Measurements from ENCODE around the gene TMCO6.

The TMCO6 gene

DNA sequence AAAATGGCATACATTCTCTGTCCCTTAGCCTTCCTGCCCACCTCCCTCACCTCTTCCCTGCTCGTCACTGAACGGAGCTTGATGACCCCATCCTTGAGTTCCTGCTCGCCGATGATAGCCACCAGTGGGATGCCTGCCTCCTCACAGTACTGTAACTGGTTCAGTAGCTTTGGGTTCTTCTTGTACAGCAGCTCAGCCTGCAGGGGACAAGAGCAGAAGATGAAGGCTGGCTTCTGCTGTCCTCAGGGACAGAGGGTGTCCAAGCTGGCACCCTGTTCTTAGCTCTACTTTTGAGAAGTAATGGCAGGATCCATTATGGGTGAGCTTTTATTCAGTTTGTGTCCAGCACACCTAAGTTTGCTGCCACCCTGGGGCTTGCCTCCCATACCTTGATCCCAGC, 35.4 kb downstream of the TMCO6 start:
- no peak overlapping the region for H3K4me3 ChIP-seq (ENCODE audit: low read depth, low read length)
- TF ChIP-seq, protein P1, sequence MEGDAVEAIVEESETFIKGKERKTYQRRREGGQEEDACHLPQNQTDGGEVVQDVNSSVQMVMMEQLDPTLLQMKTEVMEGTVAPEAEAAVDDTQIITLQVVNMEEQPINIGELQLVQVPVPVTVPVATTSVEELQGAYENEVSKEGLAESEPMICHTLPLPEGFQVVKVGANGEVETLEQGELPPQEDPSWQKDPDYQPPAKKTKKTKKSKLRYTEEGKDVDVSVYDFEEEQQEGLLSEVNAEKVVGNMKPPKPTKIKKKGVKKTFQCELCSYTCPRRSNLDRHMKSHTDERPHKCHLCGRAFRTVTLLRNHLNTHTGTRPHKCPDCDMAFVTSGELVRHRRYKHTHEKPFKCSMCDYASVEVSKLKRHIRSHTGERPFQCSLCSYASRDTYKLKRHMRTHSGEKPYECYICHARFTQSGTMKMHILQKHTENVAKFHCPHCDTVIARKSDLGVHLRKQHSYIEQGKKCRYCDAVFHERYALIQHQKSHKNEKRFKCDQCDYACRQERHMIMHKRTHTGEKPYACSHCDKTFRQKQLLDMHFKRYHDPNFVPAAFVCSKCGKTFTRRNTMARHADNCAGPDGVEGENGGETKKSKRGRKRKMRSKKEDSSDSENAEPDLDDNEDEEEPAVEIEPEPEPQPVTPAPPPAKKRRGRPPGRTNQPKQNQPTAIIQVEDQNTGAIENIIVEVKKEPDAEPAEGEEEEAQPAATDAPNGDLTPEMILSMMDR (IDR thresholded peaks at IDR 0.05; ENCODE audit: borderline replicate concordance, insufficient read depth, low read depth, low read length), result no peak

DNA sequence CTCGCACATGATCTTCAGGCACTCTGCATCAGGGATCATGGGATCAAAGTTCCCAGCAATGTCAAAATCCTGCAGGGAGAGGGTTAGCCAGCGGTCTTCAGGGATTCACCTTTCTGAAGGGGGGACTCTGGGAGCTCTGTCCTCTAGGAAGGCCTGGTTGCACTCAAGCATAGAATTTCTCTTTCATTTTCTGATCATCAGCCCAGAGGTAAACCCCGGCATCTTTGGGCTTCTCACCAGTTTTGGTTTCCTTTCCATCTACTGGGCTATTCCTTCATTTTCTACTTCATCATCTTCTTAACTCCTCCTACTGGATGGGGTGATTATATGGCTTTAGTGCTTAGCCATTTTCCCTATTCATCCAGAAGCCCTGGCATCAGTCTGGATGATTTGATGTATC, 38.7 kb downstream of the TMCO6 start:
- TF ChIP-seq, protein P1 (IDR thresholded peaks at IDR 0.05; ENCODE audit: borderline replicate concordance, insufficient read depth, low read depth, low read length), result no peak
- H3K4me3 ChIP-seq (ENCODE audit: low read depth, low read length), result no peak overlapping the region

DNA sequence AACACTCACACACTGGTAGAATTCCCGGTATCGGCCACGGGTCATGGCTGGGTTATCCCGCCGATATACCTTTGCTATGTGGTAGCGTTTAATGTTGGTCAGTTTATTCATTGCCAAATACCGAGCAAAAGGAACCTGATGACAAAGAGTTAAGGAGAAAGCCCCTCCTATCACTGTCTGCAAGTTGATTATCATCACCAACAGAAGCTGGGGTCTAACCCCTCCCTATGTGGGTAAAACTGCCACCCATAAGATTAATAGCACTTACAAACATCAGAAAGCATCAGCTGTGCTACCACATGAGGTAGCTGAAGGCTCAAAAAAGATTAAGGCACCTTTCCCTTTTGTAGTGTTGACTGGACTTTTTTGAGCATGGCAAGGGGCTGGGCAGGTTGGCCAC, 39.7 kb downstream of the TMCO6 start:
- TF ChIP-seq, protein P1 (IDR thresholded peaks at IDR 0.05; ENCODE audit: borderline replicate concordance, insufficient read depth, low read depth, low read length), result no peak
- no peak overlapping the region for H3K4me3 ChIP-seq (ENCODE audit: low read depth, low read length)

DNA sequence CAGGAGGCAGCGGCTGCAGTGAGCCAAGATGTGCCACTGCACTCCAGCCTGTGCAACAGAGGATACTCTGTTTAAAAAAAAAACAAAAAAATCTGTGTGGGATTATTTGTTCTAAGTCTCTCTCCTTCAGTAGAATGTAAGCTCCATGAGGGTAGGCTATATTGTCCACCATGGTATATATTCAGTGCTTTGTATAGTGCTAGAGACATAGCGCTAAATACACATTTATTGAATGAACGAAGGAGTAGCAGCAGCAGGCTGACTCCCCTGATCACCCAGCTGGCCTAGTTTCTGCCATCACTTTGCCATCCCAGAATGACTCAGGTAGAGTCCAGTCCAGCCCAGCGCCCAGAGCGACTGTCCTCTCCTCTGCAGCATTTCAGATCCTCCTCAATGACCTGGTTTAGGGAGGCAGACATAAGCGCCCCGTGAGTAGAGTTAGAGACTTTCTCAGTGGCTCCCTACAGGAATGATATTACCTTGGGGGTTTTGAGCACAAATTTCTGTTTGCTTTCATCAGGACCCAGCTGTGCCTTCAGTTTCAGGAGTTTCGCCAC, 51.2 kb downstream of the TMCO6 start:
- peak overlapping the region; percentile 99 for H3K4me3 ChIP-seq (ENCODE audit: low read depth, low read length)
- TF ChIP-seq, protein P1 (IDR thresholded peaks at IDR 0.05; ENCODE audit: borderline replicate concordance, insufficient read depth, low read depth, low read length), result no peak

DNA sequence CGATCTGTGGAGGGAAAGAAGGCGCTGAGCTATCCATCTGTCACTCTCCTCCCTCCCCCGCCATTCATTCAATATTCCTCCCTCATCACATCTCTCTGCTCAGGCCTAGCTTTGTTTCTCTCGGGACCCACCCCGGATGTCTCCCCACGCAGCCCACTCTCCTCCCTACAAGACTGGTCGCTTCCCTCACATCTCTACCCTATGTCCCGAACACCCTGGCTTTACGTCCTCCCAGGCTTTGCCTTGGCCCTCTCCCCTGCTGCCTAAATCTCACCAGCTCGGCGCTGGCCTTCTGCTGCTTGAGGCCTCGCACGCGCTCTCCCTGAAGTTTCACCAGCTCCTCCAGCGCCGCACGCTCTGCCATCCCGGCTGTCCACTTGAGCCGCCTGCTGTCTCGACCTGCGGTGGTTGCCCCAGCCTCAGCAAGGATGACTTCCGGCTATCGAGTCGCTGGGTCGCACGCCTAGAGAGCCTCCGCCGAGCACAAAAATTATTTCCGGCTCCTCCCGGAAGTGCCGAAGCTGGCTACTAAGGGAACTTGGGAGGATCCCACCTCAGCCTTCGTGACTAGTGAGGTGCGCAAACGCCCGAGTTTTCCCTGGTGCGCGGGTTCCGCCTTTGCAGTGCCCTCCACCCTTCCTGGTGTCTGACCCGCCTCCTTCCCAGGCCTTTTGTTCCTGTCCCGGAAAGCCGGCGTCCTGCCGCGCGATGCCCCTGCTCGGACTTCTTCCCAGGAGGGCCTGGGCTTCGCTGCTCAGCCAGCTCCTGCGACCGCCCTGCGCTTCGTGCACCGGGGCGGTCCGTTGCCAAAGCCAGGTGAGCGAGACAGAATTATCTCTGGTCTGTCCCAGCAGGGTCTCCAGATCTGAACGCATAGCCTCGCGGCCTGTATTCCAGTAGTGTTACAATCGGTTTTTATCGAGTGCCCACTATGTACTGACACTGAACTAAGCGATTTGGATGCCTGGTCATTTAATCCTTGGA, 52.0 kb downstream of the TMCO6 start, which contains the start of the genes HARS1 and HARS2:
Gene HARS1 (minus strand): TSS at position 430 of the 984 bp plus-strand sequence. CDS start 66 bp downstream, at position 364.
Gene HARS2 (plus strand): TSS at position 515 of the 984 bp plus-strand sequence. CDS start 194 bp downstream, at position 709.
- peak within 1 kb of the TSS; percentile 99 for H3K4me3 ChIP-seq (ENCODE audit: low read depth, low read length)
- TF ChIP-seq, protein P1 (IDR thresholded peaks at IDR 0.05; ENCODE audit: borderline replicate concordance, insufficient read depth, low read depth, low read length), result no peak

DNA sequence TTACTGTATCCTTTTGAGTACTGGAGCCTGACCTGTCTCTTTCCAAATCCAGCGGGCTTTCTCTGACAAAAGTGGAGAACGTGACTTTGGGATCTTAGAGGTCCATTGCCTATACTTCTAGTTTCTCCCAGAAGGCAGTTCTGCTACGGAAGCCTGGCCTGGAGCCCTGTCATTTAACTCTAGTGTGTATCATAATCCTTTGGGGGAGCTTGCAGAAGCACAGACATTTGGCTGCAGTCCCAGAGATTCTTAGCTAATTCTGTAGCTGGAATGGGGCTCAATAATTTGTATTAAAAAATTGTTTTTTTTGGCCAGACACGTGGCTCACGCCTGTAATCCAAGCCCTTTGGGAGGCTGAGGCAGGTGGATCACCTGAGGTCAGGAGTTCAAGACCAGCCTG, 55.0 kb downstream of the TMCO6 start:
- TF ChIP-seq, protein P1 (IDR thresholded peaks at IDR 0.05; ENCODE audit: borderline replicate concordance, insufficient read depth, low read depth, low read length), result no peak
- no peak overlapping the region for H3K4me3 ChIP-seq (ENCODE audit: low read depth, low read length)
